HepG2 (cell line): Measurements from ENCODE around the gene APOC4. TPM values are rescaled to one million over a fixed set of nuclear protein-coding genes. Genes with fewer than 3 reads are reported as not detected.

ENCODE experiments used
- ATAC-seq: fragments of 200-7000 bp; cut with Tn5 transposase; 3 replicates; pipeline ENCODE4 v1.9.1; 2020; ENCODE audit warnings: mild to moderate bottlenecking, moderate library complexity
- BruUV-seq: library from RNA; stranded (reverse); fragments of 400-500 nt; replicated peaks from 2 replicates; lab custom pipeline; 2021; lab: Mats Ljungman, UMichigan
- CTCF ChIA-PET: fragments of 300-600 bp; formaldehyde crosslinking; extraction: SDS; loops from one replicate; lab custom pipeline; 2021; ENCODE audit warnings: low total read pairs, inconsistent platforms, low intra/inter-chr PET ratio; lab: Yijun Ruan, JAX
- POLR2A ChIA-PET: fragments of 350-600 bp; sonication (Branson Sonifier 250); formaldehyde crosslinking; loops from one replicate; lab custom pipeline; 2020; ENCODE audit warnings: antibody characterized with exemption, inconsistent platforms; lab: Yijun Ruan, JAX
- DNase-seq: peaks from one replicate; pipeline ENCODE4 v3.0.0-alpha.2; 2015; ENCODE audit warnings: low spot score
- FAIRE-seq: peaks from 3 replicates; lab custom pipeline; 2011; peaks lifted over from hg19 to GRCh38; lab: Jason Lieb, UNC
- H2AFZ ChIP-seq: one replicate; pipeline ENCODE4 v1.6.1; 2011; ENCODE audit warnings: low read length, inconsistent platforms
- H3K27ac ChIP-seq: fragments of 300-600 bp; 3 replicates; pipeline ENCODE4 v1.8.0; 2011; ENCODE audit warnings: mixed run types, mild to moderate bottlenecking, mixed read lengths, low read length, inconsistent platforms; ENCODE audit not compliant: insufficient read depth; ENCODE audit errors: extremely low read length
- H3K27me3 ChIP-seq, 2 experiments: fragments of 200-600 bp in 1 of 2; 2 replicates in 1 of 2; 3 replicates in 1 of 2; pipeline versions ENCODE4 v1.6.0 to v1.8.0; 2011; ENCODE audit warnings: low read length in 2 of 2, mild to moderate bottlenecking in 2 of 2, moderate library complexity in 2 of 2, inconsistent platforms in 1 of 2; ENCODE audit not compliant: insufficient read depth in 2 of 2, control insufficient read depth in 1 of 2
- H3K36me3 ChIP-seq, 2 experiments: fragments of 200-600 bp in 1 of 2; replicated peaks in 1 of 2; 2 replicates in 1 of 2; 3 replicates in 1 of 2; pipeline versions ENCODE4 v1.5.1 to v1.8.0; 2011; ENCODE audit warnings: low read length in 2 of 2, inconsistent platforms in 1 of 2; ENCODE audit not compliant: insufficient read depth in 2 of 2, control insufficient read depth in 1 of 2
- H3K4me1 ChIP-seq: 2 replicates; pipeline ENCODE4 v1.5.1; 2012; ENCODE audit warnings: low read length, inconsistent platforms; ENCODE audit not compliant: insufficient read depth
- H3K4me2 ChIP-seq: 2 replicates; pipeline ENCODE4 v1.6.0; 2011; ENCODE audit warnings: low read depth, low read length, inconsistent platforms
- H3K4me3 ChIP-seq, 3 experiments: fragments of 200-600 bp in 1 of 3; sonication (generic), shearing (Covaris generic) in 1 of 3; replicated peaks in 1 of 3; 2 replicates each; pipeline ENCODE4 v1.5.1; 2011 to 2016; ENCODE audit warnings: low read length in 3 of 3, inconsistent platforms in 2 of 3, low read depth in 2 of 3, mild to moderate bottlenecking in 2 of 3, control low read depth in 1 of 3, mixed read lengths in 1 of 3; ENCODE audit not compliant: insufficient read depth in 1 of 3
- H3K79me2 ChIP-seq: one replicate; pipeline ENCODE4 v1.6.1; 2011; ENCODE audit warnings: low read length, inconsistent platforms; ENCODE audit not compliant: insufficient read depth
- H3K9ac ChIP-seq: 2 replicates; pipeline ENCODE4 v1.6.0; 2011; ENCODE audit warnings: mild to moderate bottlenecking, low read depth, low read length, inconsistent platforms; ENCODE audit not compliant: insufficient read depth
- H3K9me3 ChIP-seq: 2 replicates; pipeline ENCODE4 v1.5.1; 2012; ENCODE audit warnings: mild to moderate bottlenecking, low read length
- H4K20me1 ChIP-seq: 2 replicates; pipeline ENCODE4 v1.6.0; 2011; ENCODE audit warnings: inconsistent platforms, mild to moderate bottlenecking, low read length, moderate library complexity; ENCODE audit not compliant: insufficient read depth
- MIXL1 ChIP-seq: IDR thresholded peaks from 2 replicates; pipeline ENCODE4 v1.6.1; 2016
- PITX1 ChIP-seq: sonication (generic); formaldehyde crosslinking; IDR thresholded peaks from 2 replicates; pipeline ENCODE4 v1.5.1; 2020; ENCODE audit warnings: mild to moderate bottlenecking, missing genetic modification reagents
- WGBS: methylation state at CpG from one replicate; pipeline ENCODE4 v1.1.6; 2017; ENCODE audit warnings: low lambda C conversion rate; 5-methylcytosine and 5-hydroxymethylcytosine counted together
- in situ Hi-C: cut with HindIII; loops from 2 replicates; pipeline ENCODE4 v1.10.0; 2017; ENCODE audit warnings: low pct_unique_long_range_greater_than_20kb; ENCODE audit not compliant: extremely low pct_ligation_motif_present
- intact Hi-C: fragments of 100-400 bp; cut with micrococcal nuclease; formaldehyde crosslinking; loops from one replicate; pipeline ENCODE4 v1.10.0; 2022; ENCODE audit not compliant: unreplicated experiment
- polyA plus RNA-seq, 8 experiments: library from polyadenylated mRNA; depleted of rRNA in 3 of 8; stranded (reverse) in 7 of 8; unstranded in 1 of 8; fragments of >200 nt; fragmentation: Illumina TruSeq in 4 of 8; extraction: Trizol in 4 of 8; gene quantifications; 2 replicates each; pipeline versions ENCODE4 v1.2.1 to v1.2.3, GENCODE V29; 2011 to 2016; ENCODE audit warnings: low read depth in 4 of 8, missing spikeins in 1 of 8, mixed read lengths in 1 of 8; ENCODE audit not compliant: insufficient read depth in 1 of 8
- total RNA-seq, 5 experiments: library from RNA; depleted of rRNA; stranded (reverse); fragments of >200 nt; fragmentation: Illumina TruSeq; extraction: Trizol; gene quantifications; 2 replicates each; pipeline ENCODE4 v1.2.3, GENCODE V29; 2016; ENCODE audit warnings: low read depth in 1 of 5
- TF ChIP-seq, protein P1 (sequence below), 2 experiments: IDR thresholded peaks; 2 replicates each; pipeline ENCODE4 v1.6.1; 2011 to 2012; ENCODE audit warnings: low read length in 2 of 2, borderline replicate concordance in 1 of 2, low read depth in 1 of 2, mild to moderate bottlenecking in 1 of 2, moderate library complexity in 1 of 2
- TF ChIP-seq, protein P2 (sequence below): sonication (generic); formaldehyde crosslinking; IDR thresholded peaks from 2 replicates; pipeline ENCODE4 v1.5.0; 2020; ENCODE audit warnings: mild to moderate bottlenecking, missing genetic modification reagents, moderate library complexity

Gene APOC4
- total and polyA plus RNA-seq, 2 of the 13 experiments (the other 11 are each of a cell fraction or from before 2014, with no cell fraction given): 0.46 TPM; not detected in 1

DNA sequence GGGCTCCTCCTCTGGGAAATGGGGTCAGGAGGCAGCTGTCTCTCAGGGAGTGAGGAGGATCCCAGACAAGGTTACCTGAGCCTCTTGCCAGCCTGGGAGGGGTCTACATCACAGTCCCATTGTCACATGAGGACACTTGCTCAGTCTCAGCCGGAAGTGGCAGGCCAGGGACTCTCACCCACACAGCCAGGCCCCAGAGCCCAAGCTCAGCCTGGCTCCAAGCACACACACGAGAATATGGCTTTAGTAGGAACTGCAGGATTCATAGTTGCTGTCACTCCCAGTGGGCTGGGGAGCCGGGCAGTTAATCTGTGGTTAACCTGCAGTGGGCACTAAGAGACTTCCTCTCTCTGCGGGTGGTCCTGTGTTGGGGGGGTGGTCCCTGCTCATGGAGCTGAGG is 43.4 kb downstream of the APOC4 start:
- Histone ChIP-seq H3K9me3 (no peaks in the 10 kb centered on the region), H2AFZ (no peak overlapping the region), H3K79me2 (no peaks in the 10 kb centered on the region), H3K4me2 (no peak overlapping the region), H3K27me3 (no peaks in the 10 kb centered on the region), H3K4me3 (no peak overlapping the region), H4K20me1 (no peaks in the 10 kb centered on the region), H3K4me1 (no peaks in the 10 kb centered on the region)
- 100% methylated on average over 3 of the region's 4 CpGs for WGBS
- no TSS peak for BruUV-seq
- CTCF ChIA-PET: no interaction called here
- no peak for ATAC-seq
- no peak for FAIRE-seq
- TF ChIP-seq, protein P1, sequence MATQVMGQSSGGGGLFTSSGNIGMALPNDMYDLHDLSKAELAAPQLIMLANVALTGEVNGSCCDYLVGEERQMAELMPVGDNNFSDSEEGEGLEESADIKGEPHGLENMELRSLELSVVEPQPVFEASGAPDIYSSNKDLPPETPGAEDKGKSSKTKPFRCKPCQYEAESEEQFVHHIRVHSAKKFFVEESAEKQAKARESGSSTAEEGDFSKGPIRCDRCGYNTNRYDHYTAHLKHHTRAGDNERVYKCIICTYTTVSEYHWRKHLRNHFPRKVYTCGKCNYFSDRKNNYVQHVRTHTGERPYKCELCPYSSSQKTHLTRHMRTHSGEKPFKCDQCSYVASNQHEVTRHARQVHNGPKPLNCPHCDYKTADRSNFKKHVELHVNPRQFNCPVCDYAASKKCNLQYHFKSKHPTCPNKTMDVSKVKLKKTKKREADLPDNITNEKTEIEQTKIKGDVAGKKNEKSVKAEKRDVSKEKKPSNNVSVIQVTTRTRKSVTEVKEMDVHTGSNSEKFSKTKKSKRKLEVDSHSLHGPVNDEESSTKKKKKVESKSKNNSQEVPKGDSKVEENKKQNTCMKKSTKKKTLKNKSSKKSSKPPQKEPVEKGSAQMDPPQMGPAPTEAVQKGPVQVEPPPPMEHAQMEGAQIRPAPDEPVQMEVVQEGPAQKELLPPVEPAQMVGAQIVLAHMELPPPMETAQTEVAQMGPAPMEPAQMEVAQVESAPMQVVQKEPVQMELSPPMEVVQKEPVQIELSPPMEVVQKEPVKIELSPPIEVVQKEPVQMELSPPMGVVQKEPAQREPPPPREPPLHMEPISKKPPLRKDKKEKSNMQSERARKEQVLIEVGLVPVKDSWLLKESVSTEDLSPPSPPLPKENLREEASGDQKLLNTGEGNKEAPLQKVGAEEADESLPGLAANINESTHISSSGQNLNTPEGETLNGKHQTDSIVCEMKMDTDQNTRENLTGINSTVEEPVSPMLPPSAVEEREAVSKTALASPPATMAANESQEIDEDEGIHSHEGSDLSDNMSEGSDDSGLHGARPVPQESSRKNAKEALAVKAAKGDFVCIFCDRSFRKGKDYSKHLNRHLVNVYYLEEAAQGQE (IDR thresholded peaks at IDR 0.05; ENCODE audit: borderline replicate concordance in 1 of 2, low read depth in 1 of 2, low read length in 2 of 2): no peak
- TF ChIP-seq MIXL1: no peak
- TF ChIP-seq PITX1 (CRISPR knock-in tag): no peak
- TF ChIP-seq, protein P2, sequence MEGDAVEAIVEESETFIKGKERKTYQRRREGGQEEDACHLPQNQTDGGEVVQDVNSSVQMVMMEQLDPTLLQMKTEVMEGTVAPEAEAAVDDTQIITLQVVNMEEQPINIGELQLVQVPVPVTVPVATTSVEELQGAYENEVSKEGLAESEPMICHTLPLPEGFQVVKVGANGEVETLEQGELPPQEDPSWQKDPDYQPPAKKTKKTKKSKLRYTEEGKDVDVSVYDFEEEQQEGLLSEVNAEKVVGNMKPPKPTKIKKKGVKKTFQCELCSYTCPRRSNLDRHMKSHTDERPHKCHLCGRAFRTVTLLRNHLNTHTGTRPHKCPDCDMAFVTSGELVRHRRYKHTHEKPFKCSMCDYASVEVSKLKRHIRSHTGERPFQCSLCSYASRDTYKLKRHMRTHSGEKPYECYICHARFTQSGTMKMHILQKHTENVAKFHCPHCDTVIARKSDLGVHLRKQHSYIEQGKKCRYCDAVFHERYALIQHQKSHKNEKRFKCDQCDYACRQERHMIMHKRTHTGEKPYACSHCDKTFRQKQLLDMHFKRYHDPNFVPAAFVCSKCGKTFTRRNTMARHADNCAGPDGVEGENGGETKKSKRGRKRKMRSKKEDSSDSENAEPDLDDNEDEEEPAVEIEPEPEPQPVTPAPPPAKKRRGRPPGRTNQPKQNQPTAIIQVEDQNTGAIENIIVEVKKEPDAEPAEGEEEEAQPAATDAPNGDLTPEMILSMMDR (CRISPR knock-in tag): no peak
- TF ChIP-seq, all 625 proteins: peak for 0
- Histone ChIP-seq H3K9ac (no peak overlapping the region), H3K27ac (no peak overlapping the region), H3K36me3 (peaks cover 14 to 65% of the 10 kb centered on the region in 2 experiments; a peak in 4 of 5 replicates)
- DNase-seq: no peak
- in situ Hi-C loops: no loop called here
- intact Hi-C loops: no loop called here
- POLR2A ChIA-PET: no interaction called here
